Astrocyte (in vitro differentiated cells and primary cell): Measurements from ENCODE around the gene ANKRD30BL. TPM values are rescaled to one million over a fixed set of nuclear protein-coding genes. Genes with fewer than 3 reads are reported as not detected.
"Not testable (repeated sequence)": the region's sequence is repeated elsewhere in the genome, so short reads cannot be mapped to it uniquely, and the experiment has no call there.

Source experiments
- DNase-seq: peaks from one replicate; pipeline ENCODE4 v3.0.0-alpha.2; 2010; ENCODE audit warnings: low read depth
- FAIRE-seq: peaks from 2 replicates; lab custom pipeline; 2011; peaks lifted over from hg19 to GRCh38; lab: Jason Lieb, UNC
- H2AFZ ChIP-seq: 2 replicates; pipeline ENCODE4 v1.6.0; 2012; ENCODE audit warnings: low read depth, low read length, inconsistent platforms
- H3K27ac ChIP-seq: 2 replicates; pipeline ENCODE4 v1.5.1; 2011; ENCODE audit warnings: low read depth, low read length, inconsistent platforms
- H3K27me3 ChIP-seq: 2 replicates; pipeline ENCODE4 v1.6.0; 2011; ENCODE audit warnings: low read length, inconsistent platforms; ENCODE audit not compliant: insufficient read depth
- H3K36me3 ChIP-seq: 2 replicates; pipeline ENCODE4 v1.5.1; 2011; ENCODE audit warnings: low read length, inconsistent platforms; ENCODE audit not compliant: insufficient read depth
- H3K4me1 ChIP-seq: 2 replicates; pipeline ENCODE4 v1.5.1; 2011; ENCODE audit warnings: low read length, inconsistent platforms; ENCODE audit not compliant: insufficient read depth
- H3K4me2 ChIP-seq: 2 replicates; pipeline ENCODE4 v1.6.0; 2012; ENCODE audit warnings: low read length, inconsistent platforms
- H3K4me3 ChIP-seq: 2 replicates; pipeline ENCODE4 v1.5.1; 2011; ENCODE audit warnings: low read depth, mild to moderate bottlenecking, low read length, inconsistent platforms; ENCODE audit not compliant: insufficient read depth
- H3K79me2 ChIP-seq: 2 replicates; pipeline ENCODE4 v1.6.0; 2012; ENCODE audit warnings: mild to moderate bottlenecking, low read length, inconsistent platforms; ENCODE audit not compliant: insufficient read depth
- H3K9ac ChIP-seq: 2 replicates; pipeline ENCODE4 v1.6.0; 2012; ENCODE audit warnings: mild to moderate bottlenecking, low read length, inconsistent platforms
- H3K9me3 ChIP-seq: 2 replicates; pipeline ENCODE4 v1.5.1; 2012; ENCODE audit warnings: low read depth, mild to moderate bottlenecking, low read length, inconsistent platforms; ENCODE audit not compliant: insufficient read depth
- H4K20me1 ChIP-seq: 2 replicates; pipeline ENCODE4 v1.6.0; 2012; ENCODE audit warnings: low read length, inconsistent platforms; ENCODE audit not compliant: insufficient read depth
- H3K27ac Mint-ChIP-seq: one replicate; pipeline ENCODE4 v1.8.0; 2021; ENCODE audit warnings: mild to moderate bottlenecking, mixed read lengths; ENCODE audit not compliant: unreplicated experiment
- H3K27me3 Mint-ChIP-seq: one replicate; pipeline ENCODE4 v1.8.0; 2021; ENCODE audit warnings: low read depth, mixed read lengths; ENCODE audit not compliant: unreplicated experiment
- H3K36me3 Mint-ChIP-seq: one replicate; pipeline ENCODE4 v1.8.0; 2021; ENCODE audit warnings: low read depth, mixed read lengths; ENCODE audit not compliant: unreplicated experiment
- H3K4me1 Mint-ChIP-seq: one replicate; pipeline ENCODE4 v1.8.0; 2021; ENCODE audit warnings: low read depth, mixed read lengths; ENCODE audit not compliant: unreplicated experiment
- H3K4me3 Mint-ChIP-seq: one replicate; pipeline ENCODE4 v1.8.0; 2021; ENCODE audit warnings: mild to moderate bottlenecking, moderate library complexity, mixed read lengths; ENCODE audit not compliant: unreplicated experiment
- H3K9me3 Mint-ChIP-seq: one replicate; pipeline ENCODE4 v1.8.0; 2021; ENCODE audit warnings: mild to moderate bottlenecking, mixed read lengths; ENCODE audit not compliant: unreplicated experiment
- total RNA-seq: library from RNA; stranded (reverse); gene quantifications from 2 replicates; pipeline ENCODE4 v1.2.1, GENCODE V29; 2021
- TF ChIP-seq, protein P1 (sequence below): IDR thresholded peaks from 2 replicates; pipeline ENCODE4 v1.5.1; 2011; ENCODE audit warnings: low read depth, mild to moderate bottlenecking, inconsistent platforms, low read length, moderate library complexity; ENCODE audit not compliant: insufficient read depth

Gene ANKRD30BL
- total RNA-seq, 1 donor from 2014 or later: not detected

DNA sequence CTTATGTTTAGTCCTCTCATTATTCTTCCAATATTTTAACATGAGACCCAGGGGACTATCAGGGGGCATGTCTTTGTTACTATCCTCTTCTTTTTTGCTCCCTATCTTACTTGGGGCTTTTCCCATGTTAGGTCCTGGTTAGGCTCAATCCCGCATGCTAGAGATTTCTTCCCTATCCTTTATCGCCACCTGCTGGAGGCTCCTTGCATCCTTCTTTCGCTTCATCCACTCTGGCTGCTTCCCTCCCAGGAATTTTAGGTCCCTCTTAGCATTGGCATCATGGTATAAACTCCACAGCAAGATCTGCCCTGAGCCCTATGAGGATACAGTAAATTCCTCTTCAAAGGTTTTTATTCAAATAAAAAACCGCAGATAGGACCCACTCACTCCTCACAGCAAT is 15.0 kb downstream of the ANKRD30BL start:
- not testable (repeated sequence) for H3K9ac ChIP-seq, H4K20me1 ChIP-seq, H3K4me1 Mint-ChIP-seq, FAIRE-seq, H3K4me2 ChIP-seq, H3K9me3 Mint-ChIP-seq, H3K4me3 Mint-ChIP-seq, H3K36me3 Mint-ChIP-seq, H3K79me2 ChIP-seq, H3K27ac Mint-ChIP-seq, H3K4me3 ChIP-seq, H3K27me3 Mint-ChIP-seq, H3K27ac ChIP-seq, H3K9me3 ChIP-seq, H3K36me3 ChIP-seq, H2AFZ ChIP-seq, H3K4me1 ChIP-seq, H3K27me3 ChIP-seq
- DNase-seq: peak; percentile 4
- TF ChIP-seq, protein P1, sequence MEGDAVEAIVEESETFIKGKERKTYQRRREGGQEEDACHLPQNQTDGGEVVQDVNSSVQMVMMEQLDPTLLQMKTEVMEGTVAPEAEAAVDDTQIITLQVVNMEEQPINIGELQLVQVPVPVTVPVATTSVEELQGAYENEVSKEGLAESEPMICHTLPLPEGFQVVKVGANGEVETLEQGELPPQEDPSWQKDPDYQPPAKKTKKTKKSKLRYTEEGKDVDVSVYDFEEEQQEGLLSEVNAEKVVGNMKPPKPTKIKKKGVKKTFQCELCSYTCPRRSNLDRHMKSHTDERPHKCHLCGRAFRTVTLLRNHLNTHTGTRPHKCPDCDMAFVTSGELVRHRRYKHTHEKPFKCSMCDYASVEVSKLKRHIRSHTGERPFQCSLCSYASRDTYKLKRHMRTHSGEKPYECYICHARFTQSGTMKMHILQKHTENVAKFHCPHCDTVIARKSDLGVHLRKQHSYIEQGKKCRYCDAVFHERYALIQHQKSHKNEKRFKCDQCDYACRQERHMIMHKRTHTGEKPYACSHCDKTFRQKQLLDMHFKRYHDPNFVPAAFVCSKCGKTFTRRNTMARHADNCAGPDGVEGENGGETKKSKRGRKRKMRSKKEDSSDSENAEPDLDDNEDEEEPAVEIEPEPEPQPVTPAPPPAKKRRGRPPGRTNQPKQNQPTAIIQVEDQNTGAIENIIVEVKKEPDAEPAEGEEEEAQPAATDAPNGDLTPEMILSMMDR: peak; percentile 42
